ENCODE measurements around the gene GALNT7. TPM values are rescaled to one million over a fixed set of nuclear protein-coding genes. Genes with fewer than 3 reads are reported as not detected.

Gene GALNT7
- total RNA-seq, 4 donors from 2014 or later: 31.4 to 124 (median 105) TPM

GRCh38 chr4:173245952-173246351 lies 77.3 kb downstream of the GALNT7 start:
- Histone ChIP-seq H3K9me3 (no peaks in the 10 kb centered on the region), H3K27me3 (no peaks in the 10 kb centered on the region), H3K36me3 (no peaks in the 10 kb centered on the region), H3K27ac (no peak overlapping the region), H3K4me1 (no peaks in the 10 kb centered on the region), H3K4me3 (no peak overlapping the region)
- TF ChIP-seq CTCF (IDR thresholded peaks at IDR 0.05) (no peak), POLR2A (IDR thresholded peaks at IDR 0.05) (no peak), EP300 (IDR thresholded peaks at IDR 0.05; ENCODE audit: low read depth) (no peak)
- in situ Hi-C loops (cut with MboI; ENCODE audit: low pct_ligation_motif_present in 1 of 4, low pct_unique_long_range_greater_than_20kb in 1 of 4, low sequenced_read_pairs in 3 of 4) (no loop called here), intact Hi-C loops (cut with DNase I; ENCODE audit: low total_unique reads) (no loop called here)
- DNase-seq: no peak

GRCh38 chr4:173246719-173247118 lies 78.1 kb downstream of the GALNT7 start:
- intact Hi-C loops (cut with DNase I; ENCODE audit: low total_unique reads) (no loop called here), in situ Hi-C loops (cut with MboI; ENCODE audit: low pct_ligation_motif_present in 1 of 4, low pct_unique_long_range_greater_than_20kb in 1 of 4, low sequenced_read_pairs in 3 of 4) (no loop called here)
- Histone ChIP-seq H3K4me3 (no peak overlapping the region), H3K9me3 (no peaks in the 10 kb centered on the region), H3K27ac (no peak overlapping the region), H3K36me3 (no peaks in the 10 kb centered on the region), H3K27me3 (no peaks in the 10 kb centered on the region), H3K4me1 (peaks cover 0 to 5% (median 0%) of the 10 kb centered on the region in 4 donors)
- no peak for DNase-seq
- 46 to 74% methylated on average over 3 of the region's 3 CpGs for WGBS, 2 donors (ENCODE audit: low coverage in 1 of 2)
- TF ChIP-seq EP300 (IDR thresholded peaks at IDR 0.05; ENCODE audit: low read depth): no peak
- TF ChIP-seq POLR2AphosphoS5 (IDR thresholded peaks at IDR 0.05): no peak
- no peak for TF ChIP-seq CTCF (IDR thresholded peaks at IDR 0.05)
- TF ChIP-seq POLR2A (IDR thresholded peaks at IDR 0.05): no peak

GRCh38 chr4:173247321-173247720 lies 78.7 kb downstream of the GALNT7 start:
- Histone ChIP-seq H3K9me3 (no peaks in the 10 kb centered on the region), H3K4me1 (peaks cover 0 to 9% (median 2%) of the 10 kb centered on the region in 4 donors), H3K27me3 (no peaks in the 10 kb centered on the region), H3K27ac (no peak overlapping the region), H3K4me3 (no peak overlapping the region), H3K36me3 (no peaks in the 10 kb centered on the region)
- 67 to 80% methylated on average over 3 to 5 of the region's 5 CpGs for WGBS, 2 donors (ENCODE audit: low coverage in 1 of 2)
- intact Hi-C loops (cut with DNase I; ENCODE audit: low total_unique reads) (no loop called here), in situ Hi-C loops (cut with MboI; ENCODE audit: low pct_ligation_motif_present in 1 of 4, low pct_unique_long_range_greater_than_20kb in 1 of 4, low sequenced_read_pairs in 3 of 4) (no loop called here)
- DNase-seq: no peak
- no peak for TF ChIP-seq POLR2A (IDR thresholded peaks at IDR 0.05)
- TF ChIP-seq POLR2AphosphoS5 (IDR thresholded peaks at IDR 0.05): no peak
- TF ChIP-seq EP300 (IDR thresholded peaks at IDR 0.05; ENCODE audit: low read depth): no peak
- TF ChIP-seq CTCF (IDR thresholded peaks at IDR 0.05): no peak

- no peaks in the 10 kb centered on the region for H3K36me3 ChIP-seq
- intact Hi-C loops (cut with DNase I; ENCODE audit: low total_unique reads): no loop called here
- in situ Hi-C loops (cut with MboI; ENCODE audit: low pct_ligation_motif_present in 1 of 4, low pct_unique_long_range_greater_than_20kb in 1 of 4, low sequenced_read_pairs in 3 of 4): no loop called here
- no peaks in the 10 kb centered on the region for H3K9me3 ChIP-seq
- no peak overlapping the region for H3K4me3 ChIP-seq
- DNase-seq: no peak
- no peak overlapping the region for H3K27ac ChIP-seq
- H3K27me3 ChIP-seq: no peaks in the 10 kb centered on the region
- TF ChIP-seq EP300 (IDR thresholded peaks at IDR 0.05; ENCODE audit: low read depth): no peak
- TF ChIP-seq POLR2AphosphoS5 (IDR thresholded peaks at IDR 0.05): no peak
- no peak for TF ChIP-seq POLR2A (IDR thresholded peaks at IDR 0.05)
- no peak for TF ChIP-seq CTCF (IDR thresholded peaks at IDR 0.05)
- H3K4me1 ChIP-seq: peaks cover 0 to 9% (median 5%) of the 10 kb centered on the region in 4 donors
These were observed 80.1 kb downstream of the GALNT7 start for GRCh38 chr4:173248690-173249089.
